Measurements from ENCODE around the gene KL.

KL gene

GRCh38 chr13:33016414-33017322 is at the start of gene KL:
Gene KL, plus strand, starts transcription at chr13:33016423. Its CDS starts 18 bp downstream, at chr13:33016441.
- no peak for DNase-seq (ENCODE audit: low read depth in 2 of 2)

GRCh38 chr13:32967584-32968182 is 48.5 kb upstream of the KL start:
- no peak for DNase-seq (ENCODE audit: low read depth in 2 of 2)

GRCh38 chr13:32968316-32968715 is 47.9 kb upstream of the KL start:
- DNase-seq (ENCODE audit: low read depth in 2 of 2): no peak

- DNase-seq (ENCODE audit: low read depth in 2 of 2): no peak
Measured at GRCh38 chr13:32968793-32969192, 47.4 kb upstream of the KL start.

GRCh38 chr13:32969516-32969941 is 46.7 kb upstream of the KL start:
- no peak for DNase-seq (ENCODE audit: low read depth in 2 of 2)

- DNase-seq (ENCODE audit: low read depth in 2 of 2): no peak
Measured at GRCh38 chr13:32976056-32976805, 40.0 kb upstream of the KL start.

GRCh38 chr13:32976912-32977311 is 39.3 kb upstream of the KL start:
- DNase-seq (ENCODE audit: low read depth in 2 of 2): no peak

- DNase-seq (ENCODE audit: low read depth in 2 of 2): no peak
Measured at GRCh38 chr13:32977321-32977720, 38.9 kb upstream of the KL start.

GRCh38 chr13:32978278-32978677 is 37.9 kb upstream of the KL start:
- DNase-seq (ENCODE audit: low read depth in 2 of 2): no peak

GRCh38 chr13:32983058-32983457 is 33.2 kb upstream of the KL start:
- DNase-seq (ENCODE audit: low read depth in 2 of 2): no peak

- DNase-seq (ENCODE audit: low read depth in 2 of 2): no peak
Measured at GRCh38 chr13:32984857-32985626, 31.2 kb upstream of the KL start.

- no peak for DNase-seq (ENCODE audit: low read depth in 2 of 2)
Measured at GRCh38 chr13:32986552-32986951, 29.7 kb upstream of the KL start.

- no peak for DNase-seq (ENCODE audit: low read depth in 2 of 2)
Measured at GRCh38 chr13:32987462-32987861, 28.8 kb upstream of the KL start.

GRCh38 chr13:32988608-32989289 is 27.5 kb upstream of the KL start:
- no peak for DNase-seq (ENCODE audit: low read depth in 2 of 2)

GRCh38 chr13:32989290-32989667 is 26.9 kb upstream of the KL start:
- no peak for DNase-seq (ENCODE audit: low read depth in 2 of 2)

GRCh38 chr13:32989942-32990341 is 26.3 kb upstream of the KL start:
- DNase-seq (ENCODE audit: low read depth in 2 of 2): no peak

GRCh38 chr13:32993145-32993544 is 23.1 kb upstream of the KL start:
- no peak for DNase-seq (ENCODE audit: low read depth in 2 of 2)

- no peak for DNase-seq (ENCODE audit: low read depth in 2 of 2)
Measured at GRCh38 chr13:32997399-32997798, 18.8 kb upstream of the KL start.

GRCh38 chr13:32998966-32999365 is 17.3 kb upstream of the KL start:
- DNase-seq (ENCODE audit: low read depth in 2 of 2): no peak

GRCh38 chr13:33000365-33000764 is 15.9 kb upstream of the KL start:
- DNase-seq (ENCODE audit: low read depth in 2 of 2): no peak

- DNase-seq (ENCODE audit: low read depth in 2 of 2): no peak
Measured at GRCh38 chr13:33003458-33004019, 12.7 kb upstream of the KL start.
